GM12878 (cell line): ENCODE results near the gene MEIS2.

Experiments
- CREM ChIP-seq: IDR thresholded peaks from 2 replicates; pipeline ENCODE4 v1.6.1; 2014; ENCODE audit warnings: antibody characterized with exemption, low read depth
- ESRRA ChIP-seq: IDR thresholded peaks from 2 replicates; pipeline ENCODE4 v1.6.1; 2012; ENCODE audit warnings: mild to moderate bottlenecking, low read length, improper control_type of control experiment
- HCFC1 ChIP-seq: fragments of 150-350 bp; IDR thresholded peaks from 2 replicates; pipeline ENCODE4 v1.6.1; 2014; ENCODE audit warnings: low read length
- KAT2A ChIP-seq: conservative IDR thresholded peaks from 2 replicates; pipeline ENCODE4 v1.6.1; 2011; ENCODE audit warnings: low read depth, low read length; ENCODE audit not compliant: control insufficient read depth
- POLR2AphosphoS5 ChIP-seq: IDR thresholded peaks from 2 replicates; pipeline ENCODE4 v1.6.1; 2011; ENCODE audit warnings: mild to moderate bottlenecking, low read length, inconsistent platforms
- TCF7 ChIP-seq: IDR thresholded peaks from 2 replicates; pipeline ENCODE4 v1.6.1; 2014; ENCODE audit warnings: antibody characterized with exemption, borderline replicate concordance
- ZZZ3 ChIP-seq: IDR thresholded peaks from 2 replicates; pipeline ENCODE4 v1.6.1; 2011; ENCODE audit warnings: low read depth; ENCODE audit not compliant: control insufficient read depth, insufficient read length
- TF ChIP-seq, protein P1 (sequence below), 3 experiments: IDR thresholded peaks in 2 of 3; conservative IDR thresholded peaks in 1 of 3; 2 replicates each; pipeline ENCODE4 v1.5.1; 2011; ENCODE audit warnings: low read depth in 3 of 3, low read length in 3 of 3, mild to moderate bottlenecking in 3 of 3, control low read depth in 2 of 3, moderate library complexity in 2 of 3, inconsistent platforms in 1 of 3, mixed read lengths in 1 of 3; ENCODE audit not compliant: control insufficient read depth in 2 of 3, insufficient read depth in 1 of 3; ENCODE audit errors: extremely low read depth in 1 of 3
- TF ChIP-seq, protein P2 (sequence below): IDR thresholded peaks from 2 replicates; pipeline ENCODE4 v1.6.1; 2012; ENCODE audit warnings: mild to moderate bottlenecking, low read depth, low read length

DNA sequence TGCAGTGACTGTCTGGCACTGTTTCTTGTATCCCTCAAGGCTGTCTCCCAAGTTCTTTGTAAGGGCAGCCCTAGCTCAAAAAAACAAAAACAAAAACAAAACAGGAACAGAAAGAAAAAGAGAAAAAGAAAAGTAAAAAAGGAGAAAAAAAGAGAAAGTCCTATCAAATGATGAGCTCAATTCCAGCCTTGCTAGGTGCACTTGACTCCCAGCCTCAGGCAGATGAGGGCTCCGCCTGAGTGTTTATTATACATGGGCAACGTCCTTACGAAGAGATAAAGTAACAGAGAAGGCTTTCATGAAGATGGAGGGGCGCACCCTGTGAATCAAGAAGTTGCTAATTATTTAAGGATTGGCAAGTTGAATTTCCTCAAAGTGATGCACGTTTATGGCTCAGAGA, 175.3 kb downstream of the MEIS2 start:
- TF ChIP-seq KAT2A (no peak), CREM (no peak), HCFC1 (no peak), ESRRA (no peak), ZZZ3 (no peak), TCF7 (no peak), POLR2AphosphoS5 (no peak)
- TF ChIP-seq, protein P1, sequence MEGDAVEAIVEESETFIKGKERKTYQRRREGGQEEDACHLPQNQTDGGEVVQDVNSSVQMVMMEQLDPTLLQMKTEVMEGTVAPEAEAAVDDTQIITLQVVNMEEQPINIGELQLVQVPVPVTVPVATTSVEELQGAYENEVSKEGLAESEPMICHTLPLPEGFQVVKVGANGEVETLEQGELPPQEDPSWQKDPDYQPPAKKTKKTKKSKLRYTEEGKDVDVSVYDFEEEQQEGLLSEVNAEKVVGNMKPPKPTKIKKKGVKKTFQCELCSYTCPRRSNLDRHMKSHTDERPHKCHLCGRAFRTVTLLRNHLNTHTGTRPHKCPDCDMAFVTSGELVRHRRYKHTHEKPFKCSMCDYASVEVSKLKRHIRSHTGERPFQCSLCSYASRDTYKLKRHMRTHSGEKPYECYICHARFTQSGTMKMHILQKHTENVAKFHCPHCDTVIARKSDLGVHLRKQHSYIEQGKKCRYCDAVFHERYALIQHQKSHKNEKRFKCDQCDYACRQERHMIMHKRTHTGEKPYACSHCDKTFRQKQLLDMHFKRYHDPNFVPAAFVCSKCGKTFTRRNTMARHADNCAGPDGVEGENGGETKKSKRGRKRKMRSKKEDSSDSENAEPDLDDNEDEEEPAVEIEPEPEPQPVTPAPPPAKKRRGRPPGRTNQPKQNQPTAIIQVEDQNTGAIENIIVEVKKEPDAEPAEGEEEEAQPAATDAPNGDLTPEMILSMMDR (IDR thresholded peaks at IDR 0.05 in 2 of 3, conservative IDR thresholded peaks at IDR 0.05 in 1 of 3; ENCODE audit: control insufficient read depth in 2 of 3, extremely low read depth in 1 of 3, insufficient read depth in 1 of 3, low read depth in 3 of 3, low read length in 3 of 3) = no peak
- TF ChIP-seq, protein P2, sequence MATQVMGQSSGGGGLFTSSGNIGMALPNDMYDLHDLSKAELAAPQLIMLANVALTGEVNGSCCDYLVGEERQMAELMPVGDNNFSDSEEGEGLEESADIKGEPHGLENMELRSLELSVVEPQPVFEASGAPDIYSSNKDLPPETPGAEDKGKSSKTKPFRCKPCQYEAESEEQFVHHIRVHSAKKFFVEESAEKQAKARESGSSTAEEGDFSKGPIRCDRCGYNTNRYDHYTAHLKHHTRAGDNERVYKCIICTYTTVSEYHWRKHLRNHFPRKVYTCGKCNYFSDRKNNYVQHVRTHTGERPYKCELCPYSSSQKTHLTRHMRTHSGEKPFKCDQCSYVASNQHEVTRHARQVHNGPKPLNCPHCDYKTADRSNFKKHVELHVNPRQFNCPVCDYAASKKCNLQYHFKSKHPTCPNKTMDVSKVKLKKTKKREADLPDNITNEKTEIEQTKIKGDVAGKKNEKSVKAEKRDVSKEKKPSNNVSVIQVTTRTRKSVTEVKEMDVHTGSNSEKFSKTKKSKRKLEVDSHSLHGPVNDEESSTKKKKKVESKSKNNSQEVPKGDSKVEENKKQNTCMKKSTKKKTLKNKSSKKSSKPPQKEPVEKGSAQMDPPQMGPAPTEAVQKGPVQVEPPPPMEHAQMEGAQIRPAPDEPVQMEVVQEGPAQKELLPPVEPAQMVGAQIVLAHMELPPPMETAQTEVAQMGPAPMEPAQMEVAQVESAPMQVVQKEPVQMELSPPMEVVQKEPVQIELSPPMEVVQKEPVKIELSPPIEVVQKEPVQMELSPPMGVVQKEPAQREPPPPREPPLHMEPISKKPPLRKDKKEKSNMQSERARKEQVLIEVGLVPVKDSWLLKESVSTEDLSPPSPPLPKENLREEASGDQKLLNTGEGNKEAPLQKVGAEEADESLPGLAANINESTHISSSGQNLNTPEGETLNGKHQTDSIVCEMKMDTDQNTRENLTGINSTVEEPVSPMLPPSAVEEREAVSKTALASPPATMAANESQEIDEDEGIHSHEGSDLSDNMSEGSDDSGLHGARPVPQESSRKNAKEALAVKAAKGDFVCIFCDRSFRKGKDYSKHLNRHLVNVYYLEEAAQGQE = no peak
